ENCODE measurements around the gene SIGLEC1.

The SIGLEC1 gene

GRCh38 chr20:3714092-3714491 is 1.7 kb upstream of the SIGLEC1 start:
- TF ChIP-seq CTCF (IDR thresholded peaks at IDR 0.05; ENCODE audit: low read depth, low read length), result no peak

GRCh38 chr20:3711484-3711941 is 887 bp downstream of the SIGLEC1 start:
- H3K4me3 ChIP-seq (ENCODE audit: low read depth, low read length), result no peak overlapping the region

More at GRCh38 chr20:3714092-3714491, 1.7 kb upstream of the SIGLEC1 start:
- no peak overlapping the region for H3K4me3 ChIP-seq (ENCODE audit: low read depth, low read length)

GRCh38 chr20:3710703-3711483 is 1.5 kb downstream of the SIGLEC1 start:
- peak; percentile 88 for TF ChIP-seq CTCF (IDR thresholded peaks at IDR 0.05; ENCODE audit: low read depth, low read length)
- no peak overlapping the region for H3K4me3 ChIP-seq (ENCODE audit: low read depth, low read length)

More at GRCh38 chr20:3711484-3711941, 887 bp downstream of the SIGLEC1 start:
- TF ChIP-seq CTCF (IDR thresholded peaks at IDR 0.05; ENCODE audit: low read depth, low read length), result no peak

GRCh38 chr20:3710011-3710466 is 2.4 kb downstream of the SIGLEC1 start:
- H3K4me3 ChIP-seq (ENCODE audit: low read depth, low read length), result no peak overlapping the region
- TF ChIP-seq CTCF (IDR thresholded peaks at IDR 0.05; ENCODE audit: low read depth, low read length), result no peak

GRCh38 chr20:3707508-3707899 is 4.9 kb downstream of the SIGLEC1 start:
- H3K4me3 ChIP-seq (ENCODE audit: low read depth, low read length), result no peak overlapping the region
- no peak for TF ChIP-seq CTCF (IDR thresholded peaks at IDR 0.05; ENCODE audit: low read depth, low read length)

- TF ChIP-seq CTCF (IDR thresholded peaks at IDR 0.05; ENCODE audit: low read depth, low read length), result no peak
- H3K4me3 ChIP-seq (ENCODE audit: low read depth, low read length), result no peak overlapping the region
Observed at GRCh38 chr20:3706774-3707507, 5.5 kb downstream of the SIGLEC1 start.
